H9 (cell line): ENCODE measurements around the gene SPTBN1. TPM values are rescaled to one million over a fixed set of nuclear protein-coding genes. Genes with fewer than 3 reads are reported as not detected.

ENCODE experiments used
- DNase-seq: peaks from one replicate; pipeline ENCODE4 v3.0.0-alpha.2; 2017
- H2AFZ ChIP-seq: one replicate; pipeline ENCODE4 v1.6.1; 2013; ENCODE audit warnings: mild to moderate bottlenecking, low read length, control low read depth, moderate library complexity
- H2AK5ac ChIP-seq: 2 replicates; pipeline ENCODE4 v1.6.1; 2013; ENCODE audit warnings: low read length, control low read depth, mixed read lengths; ENCODE audit not compliant: insufficient read length
- H2BK120ac ChIP-seq: one replicate; pipeline ENCODE4 v1.6.1; 2013; ENCODE audit warnings: low read depth, mild to moderate bottlenecking, low read length, control low read depth, inconsistent platforms; ENCODE audit not compliant: poor library complexity, severe bottlenecking
- H2BK12ac ChIP-seq: 2 replicates; pipeline ENCODE4 v1.6.1; 2013; ENCODE audit warnings: low read length, control low read depth, mixed read lengths, low read depth; ENCODE audit not compliant: insufficient read length
- H2BK15ac ChIP-seq: 2 replicates; pipeline ENCODE4 v1.6.1; 2013; ENCODE audit warnings: low read depth, low read length, control low read depth
- H2BK20ac ChIP-seq: one replicate; pipeline ENCODE4 v1.6.1; 2013; ENCODE audit warnings: low read depth, mild to moderate bottlenecking, low read length, control low read depth, inconsistent platforms; ENCODE audit not compliant: poor library complexity, severe bottlenecking
- H2BK5ac ChIP-seq: 2 replicates; pipeline ENCODE4 v1.6.1; 2013; ENCODE audit warnings: low read length, control low read depth, mixed read lengths; ENCODE audit not compliant: insufficient read length
- H3K14ac ChIP-seq: 2 replicates; pipeline ENCODE4 v1.6.1; 2013; ENCODE audit warnings: low read length, control low read depth; ENCODE audit not compliant: insufficient read depth
- H3K18ac ChIP-seq: 2 replicates; pipeline ENCODE4 v1.6.1; 2013; ENCODE audit warnings: low read depth, mild to moderate bottlenecking, mixed read lengths, low read length, control low read depth; ENCODE audit not compliant: insufficient read length
- H3K23ac ChIP-seq: 2 replicates; pipeline ENCODE4 v1.6.1; 2013; ENCODE audit warnings: low read length, control low read depth, mixed read lengths, low read depth; ENCODE audit not compliant: insufficient read length
- H3K23me2 ChIP-seq: 2 replicates; pipeline ENCODE4 v1.6.1; 2013; ENCODE audit warnings: low read depth, mild to moderate bottlenecking, mixed read lengths, low read length, control low read depth; ENCODE audit not compliant: insufficient read length, poor library complexity, severe bottlenecking
- H3K27ac ChIP-seq: 2 replicates; pipeline ENCODE4 v1.5.1; 2013; ENCODE audit warnings: low read length, control low read depth, mixed read lengths, low read depth; ENCODE audit not compliant: insufficient read length
- H3K27me3 ChIP-seq: 2 replicates; pipeline ENCODE4 v1.6.1; 2013; ENCODE audit warnings: low read length, control low read depth, inconsistent platforms; ENCODE audit not compliant: insufficient read depth
- H3K4ac ChIP-seq: 2 replicates; pipeline ENCODE4 v1.6.1; 2013; ENCODE audit warnings: low read depth, mild to moderate bottlenecking, control low read depth, inconsistent platforms, low read length, moderate library complexity
- H3K4me1 ChIP-seq: 2 replicates; pipeline ENCODE4 v1.6.1; 2013; ENCODE audit warnings: low read length, control low read depth, inconsistent platforms; ENCODE audit not compliant: insufficient read depth
- H3K4me2 ChIP-seq: 2 replicates; pipeline ENCODE4 v1.6.1; 2013; ENCODE audit warnings: low read length, control low read depth, mixed read lengths; ENCODE audit not compliant: insufficient read length, insufficient read depth
- H3K56ac ChIP-seq: 2 replicates; pipeline ENCODE4 v1.6.1; 2013; ENCODE audit warnings: low read depth, mild to moderate bottlenecking, mixed read lengths, low read length, control low read depth; ENCODE audit not compliant: insufficient read length
- H3K79me1 ChIP-seq: 2 replicates; pipeline ENCODE4 v1.6.1; 2013; ENCODE audit warnings: low read depth, mild to moderate bottlenecking, moderate library complexity, low read length, control low read depth, inconsistent platforms; ENCODE audit not compliant: insufficient read depth, poor library complexity, severe bottlenecking
- H3K79me2 ChIP-seq: 2 replicates; pipeline ENCODE4 v1.6.1; 2013; ENCODE audit warnings: low read length, control low read depth, inconsistent platforms; ENCODE audit not compliant: insufficient read depth
- H3K9ac ChIP-seq: 2 replicates; pipeline ENCODE4 v1.6.1; 2013; ENCODE audit warnings: low read length, control low read depth, mixed read lengths; ENCODE audit not compliant: insufficient read length; ENCODE audit errors: extremely low read depth
- H3K9me3 ChIP-seq: one replicate; pipeline ENCODE4 v1.6.1; 2013; ENCODE audit warnings: low read depth, low read length, inconsistent platforms; ENCODE audit not compliant: control insufficient read depth
- H3T11ph ChIP-seq: one replicate; pipeline ENCODE4 v1.6.1; 2013; ENCODE audit warnings: mild to moderate bottlenecking, low read length, control low read depth, inconsistent platforms
- H4K20me1 ChIP-seq: one replicate; pipeline ENCODE4 v1.6.1; 2013; ENCODE audit not compliant: control insufficient read depth, insufficient read length, insufficient read depth
- H4K5ac ChIP-seq: 2 replicates; pipeline ENCODE4 v1.6.1; 2013; ENCODE audit warnings: low read depth, mild to moderate bottlenecking, mixed read lengths, low read length, control low read depth; ENCODE audit not compliant: insufficient read length
- H4K8ac ChIP-seq: replicated peaks from 2 replicates; pipeline ENCODE4 v1.6.1; 2013; ENCODE audit warnings: low read length, control low read depth, mixed read lengths, low read depth; ENCODE audit not compliant: insufficient read length
- H4K91ac ChIP-seq: 2 replicates; pipeline ENCODE4 v1.6.1; 2013; ENCODE audit warnings: low read depth, mild to moderate bottlenecking, moderate library complexity, mixed read lengths, low read length, control low read depth; ENCODE audit not compliant: insufficient read length
- H3K27ac Mint-ChIP-seq, 3 experiments: 2 replicates in 2 of 3; 3 replicates in 1 of 3; pipeline ENCODE4 v1.8.0; 2020 to 2021; ENCODE audit warnings: mixed read lengths in 3 of 3, mild to moderate bottlenecking in 1 of 3, moderate library complexity in 1 of 3
- H3K27me3 Mint-ChIP-seq: 2 replicates; pipeline ENCODE4 v1.8.0; 2021; ENCODE audit warnings: low read depth, mild to moderate bottlenecking, moderate library complexity, mixed read lengths
- H3K36me3 Mint-ChIP-seq, 3 experiments: 2 replicates in 2 of 3; 3 replicates in 1 of 3; pipeline ENCODE4 v1.8.0; 2020 to 2021; ENCODE audit warnings: low read depth in 3 of 3, mixed read lengths in 3 of 3; ENCODE audit not compliant: insufficient read depth in 1 of 3
- H3K4me1 Mint-ChIP-seq, 2 experiments: 2 replicates each; pipeline ENCODE4 v1.8.0; 2020; ENCODE audit warnings: mixed read lengths in 2 of 2
- H3K4me3 Mint-ChIP-seq, 2 experiments: 2 replicates in 1 of 2; 3 replicates in 1 of 2; pipeline ENCODE4 v1.8.0; 2020 to 2021; ENCODE audit warnings: mild to moderate bottlenecking in 2 of 2, mixed read lengths in 2 of 2, moderate library complexity in 1 of 2
- H3K9me3 Mint-ChIP-seq, 2 experiments: 2 replicates in 1 of 2; 3 replicates in 1 of 2; pipeline ENCODE4 v1.8.0; 2020; ENCODE audit warnings: mild to moderate bottlenecking in 2 of 2, mixed read lengths in 2 of 2, moderate library complexity in 1 of 2
- CTCF ChIP-seq: fragments of 200-600 bp; sonication (generic); conservative IDR thresholded peaks from 3 replicates; pipeline ENCODE4 v1.8.0; 2021; ENCODE audit warnings: antibody characterized with exemption, mild to moderate bottlenecking
- WGBS: extraction: QIAGEN DNeasy Blood & Tissue Kit; methylation state at CpG from one replicate; pipeline ENCODE4 v1.1.7; 2013; ENCODE audit warnings: missing lambda C conversion rate, low lambda C conversion rate, mixed read lengths; ENCODE audit not compliant: insufficient read length; ENCODE audit errors: extremely low coverage; 5-methylcytosine and 5-hydroxymethylcytosine counted together
- total RNA-seq: library from RNA; stranded (reverse); gene quantifications from 2 replicates; pipeline ENCODE4 v1.2.1, GENCODE V29; 2021

Gene SPTBN1
- total RNA-seq, 1 experiment from 2014 or later, result 164 TPM

- no peak overlapping the region for H2BK15ac ChIP-seq
- H3K9me3 ChIP-seq, result no peaks in the 10 kb centered on the region
- TF ChIP-seq CTCF, result no peak
- no peaks in the 10 kb centered on the region for H3K27me3 ChIP-seq
- no peak overlapping the region for H3K4me2 ChIP-seq
- no peak overlapping the region for H3K18ac ChIP-seq
- no peaks in the 10 kb centered on the region for H4K20me1 ChIP-seq
- no peak overlapping the region for H2BK120ac ChIP-seq
- H3K23ac ChIP-seq, result no peak overlapping the region
- H4K5ac ChIP-seq, result no peak overlapping the region
- H3T11ph ChIP-seq, result no peak overlapping the region
- H3K27me3 Mint-ChIP-seq, result no peaks in the 10 kb centered on the region
- no peaks in the 10 kb centered on the region for H3K9me3 Mint-ChIP-seq
- no peak overlapping the region for H2AFZ ChIP-seq
- H3K79me1 ChIP-seq, result no peaks in the 10 kb centered on the region
- H3K4me3 Mint-ChIP-seq, result no peak overlapping the region
- no peak overlapping the region for H3K27ac ChIP-seq
- H2BK12ac ChIP-seq, result no peak overlapping the region
- no peak overlapping the region for H2BK20ac ChIP-seq
- no peak overlapping the region for H2AK5ac ChIP-seq
- H3K4me1 ChIP-seq, result no peaks in the 10 kb centered on the region
- no peaks in the 10 kb centered on the region for H3K79me2 ChIP-seq
- no peak for DNase-seq
- H3K23me2 ChIP-seq, result no peaks in the 10 kb centered on the region
- no peak overlapping the region for H3K9ac ChIP-seq
- WGBS, result no CpG with 5 or more reads among the region's 4 CpGs
- H3K27ac Mint-ChIP-seq, result no peak overlapping the region
- H3K4me1 Mint-ChIP-seq, result no peaks in the 10 kb centered on the region
- no peak overlapping the region for H2BK5ac ChIP-seq
- H3K56ac ChIP-seq, result no peak overlapping the region
- H4K8ac ChIP-seq, result no peak overlapping the region
- no peak overlapping the region for H3K4ac ChIP-seq
- H3K36me3 Mint-ChIP-seq, result no peaks in the 10 kb centered on the region
- no peak overlapping the region for H3K14ac ChIP-seq
- H4K91ac ChIP-seq, result no peak overlapping the region
Observed at GRCh38 chr2:54687595-54688152, 231.5 kb downstream of the SPTBN1 start.
